Measurements from ENCODE around the gene TAS2R60.
"Not testable (repeated sequence)": the region's sequence is repeated elsewhere in the genome, so short reads cannot be mapped to it uniquely, and the experiment has no call there.

The TAS2R60 gene

GRCh38 chr7:143479055-143479766 is 36.0 kb downstream of the TAS2R60 start:
- peak; percentile 43 for DNase-seq

GRCh38 chr7:143480501-143480900 is 37.2 kb downstream of the TAS2R60 start:
- DNase-seq: no peak

- no peak for DNase-seq
These were observed 40.9 kb downstream of the TAS2R60 start for GRCh38 chr7:143484119-143484518.

- no peak for DNase-seq
These were observed 41.8 kb downstream of the TAS2R60 start for GRCh38 chr7:143485094-143485493.

GRCh38 chr7:143485500-143485899 is 42.2 kb downstream of the TAS2R60 start:
- DNase-seq: peak; percentile 51

- not testable (repeated sequence) for DNase-seq
These were observed 43.0 kb downstream of the TAS2R60 start for GRCh38 chr7:143486266-143486665.

- DNase-seq: no peak
These were observed 43.8 kb downstream of the TAS2R60 start for GRCh38 chr7:143487061-143487460.

- DNase-seq: peak; percentile 17
These were observed 44.3 kb downstream of the TAS2R60 start for GRCh38 chr7:143487566-143487965.

GRCh38 chr7:143490717-143491306 is 47.6 kb downstream of the TAS2R60 start:
- peak; percentile 18 for DNase-seq

GRCh38 chr7:143492043-143492471 is 48.8 kb downstream of the TAS2R60 start:
- peak; percentile 69 for DNase-seq

GRCh38 chr7:143492799-143493739 is 49.8 kb downstream of the TAS2R60 start:
- peak; percentile 53 for DNase-seq

- peak; percentile 26 for DNase-seq
These were observed 50.5 kb downstream of the TAS2R60 start for GRCh38 chr7:143493751-143494150.

Data from fibroblast of upper back skin (primary cell).